ENCODE data around the gene PCBP3.

DNA sequence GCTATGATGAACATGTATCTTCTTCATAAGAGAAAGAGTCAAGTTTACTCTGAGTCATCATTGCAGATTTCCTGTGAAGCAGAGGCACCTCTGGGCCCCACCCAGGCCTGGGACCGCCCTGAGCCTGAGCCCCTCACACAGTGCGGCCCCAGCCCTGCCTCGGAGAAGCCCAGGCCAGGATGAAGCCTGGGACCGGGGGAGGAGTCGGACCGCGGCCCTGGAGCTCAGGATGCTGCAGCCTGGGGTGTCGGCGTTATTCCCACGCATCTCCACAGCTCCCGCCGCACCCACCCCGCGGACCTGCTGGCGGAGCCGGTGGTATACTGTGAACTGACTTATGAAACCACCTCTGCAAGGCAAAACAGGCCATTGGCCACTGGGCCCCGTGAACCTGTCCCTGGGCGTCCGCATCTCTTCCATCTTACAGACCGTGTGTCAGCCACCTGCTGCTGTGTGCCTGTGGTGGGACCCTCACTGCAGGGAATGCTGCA, 335.7 kb downstream of the PCBP3 start:
- TF ChIP-seq, protein P1, sequence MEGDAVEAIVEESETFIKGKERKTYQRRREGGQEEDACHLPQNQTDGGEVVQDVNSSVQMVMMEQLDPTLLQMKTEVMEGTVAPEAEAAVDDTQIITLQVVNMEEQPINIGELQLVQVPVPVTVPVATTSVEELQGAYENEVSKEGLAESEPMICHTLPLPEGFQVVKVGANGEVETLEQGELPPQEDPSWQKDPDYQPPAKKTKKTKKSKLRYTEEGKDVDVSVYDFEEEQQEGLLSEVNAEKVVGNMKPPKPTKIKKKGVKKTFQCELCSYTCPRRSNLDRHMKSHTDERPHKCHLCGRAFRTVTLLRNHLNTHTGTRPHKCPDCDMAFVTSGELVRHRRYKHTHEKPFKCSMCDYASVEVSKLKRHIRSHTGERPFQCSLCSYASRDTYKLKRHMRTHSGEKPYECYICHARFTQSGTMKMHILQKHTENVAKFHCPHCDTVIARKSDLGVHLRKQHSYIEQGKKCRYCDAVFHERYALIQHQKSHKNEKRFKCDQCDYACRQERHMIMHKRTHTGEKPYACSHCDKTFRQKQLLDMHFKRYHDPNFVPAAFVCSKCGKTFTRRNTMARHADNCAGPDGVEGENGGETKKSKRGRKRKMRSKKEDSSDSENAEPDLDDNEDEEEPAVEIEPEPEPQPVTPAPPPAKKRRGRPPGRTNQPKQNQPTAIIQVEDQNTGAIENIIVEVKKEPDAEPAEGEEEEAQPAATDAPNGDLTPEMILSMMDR (IDR thresholded peaks at IDR 0.05; ENCODE audit: insufficient read depth, low read length) = no peak
- TF ChIP-seq GABPA (IDR thresholded peaks at IDR 0.05; ENCODE audit: low read depth) = no peak
